Hepatocyte (in vitro differentiated cells): ENCODE measurements around the gene MRPL14. TPM values are rescaled to one million over a fixed set of nuclear protein-coding genes. Genes with fewer than 3 reads are reported as not detected.

ENCODE experiments used
- DNase-seq: peaks from one replicate; pipeline ENCODE4 v3.0.0-alpha.2; 2016; ENCODE audit warnings: low spot score
- H2AFZ ChIP-seq: fragments of 200-600 bp; sonication (generic); 2 replicates; pipeline ENCODE4 v1.6.0; 2016; ENCODE audit warnings: antibody characterized with exemption, mild to moderate bottlenecking
- H3K27ac ChIP-seq: fragments of 200-600 bp; sonication (generic); 2 replicates; pipeline ENCODE4 v1.5.1; 2016; ENCODE audit warnings: mild to moderate bottlenecking
- H3K27me3 ChIP-seq: fragments of 200-600 bp; sonication (generic); 2 replicates; pipeline ENCODE4 v1.6.1; 2016
- H3K36me3 ChIP-seq: fragments of 200-600 bp; sonication (generic); replicated peaks from 2 replicates; pipeline ENCODE4 v1.5.1; 2016; ENCODE audit warnings: low read depth; ENCODE audit not compliant: insufficient read depth
- H3K4me1 ChIP-seq: fragments of 200-600 bp; sonication (generic); 2 replicates; pipeline ENCODE4 v1.5.1; 2016; ENCODE audit warnings: mild to moderate bottlenecking, moderate library complexity; ENCODE audit not compliant: insufficient read depth
- H3K4me2 ChIP-seq: fragments of 200-600 bp; sonication (generic); 2 replicates; pipeline ENCODE4 v1.6.0; 2016
- H3K4me3 ChIP-seq: fragments of 200-600 bp; sonication (generic); 2 replicates; pipeline ENCODE4 v1.5.1; 2016; ENCODE audit warnings: mild to moderate bottlenecking
- H3K79me2 ChIP-seq: fragments of 200-600 bp; sonication (generic); 2 replicates; pipeline ENCODE4 v1.6.0; 2017; ENCODE audit warnings: mild to moderate bottlenecking
- H3K9me2 ChIP-seq: fragments of 200-600 bp; sonication (generic); replicated peaks from 2 replicates; pipeline ENCODE4 v1.6.0; 2017; ENCODE audit warnings: mild to moderate bottlenecking; ENCODE audit not compliant: insufficient read depth
- H3K9me3 ChIP-seq: fragments of 200-600 bp; sonication (generic); 2 replicates; pipeline ENCODE4 v1.5.1; 2016; ENCODE audit warnings: low read depth, mild to moderate bottlenecking
- H4K20me1 ChIP-seq: fragments of 200-600 bp; sonication (generic); 2 replicates; pipeline ENCODE4 v1.6.0; 2016; ENCODE audit warnings: mild to moderate bottlenecking; ENCODE audit not compliant: insufficient read depth, poor library complexity, severe bottlenecking
- CTCF ChIP-seq: fragments of 200-600 bp; sonication (generic); IDR thresholded peaks from 2 replicates; pipeline ENCODE4 v1.5.1; 2016; ENCODE audit warnings: antibody characterized with exemption, mild to moderate bottlenecking; ENCODE audit not compliant: poor library complexity
- EZH2 ChIP-seq: fragments of 200-600 bp; sonication (generic); IDR thresholded peaks from 2 replicates; pipeline ENCODE4 v1.6.1; 2016; ENCODE audit warnings: antibody characterized with exemption, mild to moderate bottlenecking, borderline replicate concordance
- EZH2phosphoT487 ChIP-seq: fragments of 200-600 bp; sonication (generic); IDR thresholded peaks from one replicate; pipeline ENCODE4 v1.6.1; 2018; ENCODE audit warnings: antibody characterized with exemption, mild to moderate bottlenecking, low read depth, moderate library complexity; ENCODE audit not compliant: unreplicated experiment, severe bottlenecking
- WGBS: methylation state at CpG from one replicate; pipeline ENCODE4 v1.1.6; 2016; ENCODE audit warnings: low lambda C conversion rate; ENCODE audit errors: missing lambda C conversion rate; 5-methylcytosine and 5-hydroxymethylcytosine counted together
- polyA plus RNA-seq: library from polyadenylated mRNA; unstranded; fragments of >200 nt; fragmentation: Nextera tagmentation; extraction: Ambion mirVana; gene quantifications from 2 replicates; pipeline ENCODE4 v1.2.1, GENCODE V29; 2016
- total RNA-seq: library from RNA; depleted of rRNA; stranded (reverse); fragments of >200 nt; gene quantifications from 2 replicates; pipeline ENCODE4 v1.2.3, GENCODE V29; 2014

The MRPL14 gene
- total and polyA plus RNA-seq, 2 experiments from 2014 or later: 58.3 to 124 TPM

- H3K36me3 ChIP-seq: no peaks in the 10 kb centered on the region
- H3K27ac ChIP-seq: peak overlapping the region; percentile 93
- peaks cover 69% of the 10 kb centered on the region for H3K79me2 ChIP-seq
- H3K9me2 ChIP-seq: no peaks in the 10 kb centered on the region
- peaks cover 27% of the 10 kb centered on the region for H3K4me1 ChIP-seq
- H2AFZ ChIP-seq: no peak overlapping the region
- H4K20me1 ChIP-seq: peaks cover 8% of the 10 kb centered on the region
- no peak overlapping the region for H3K4me3 ChIP-seq
- peak overlapping the region; percentile 31 for H3K4me2 ChIP-seq
- no peaks in the 10 kb centered on the region for H3K9me3 ChIP-seq
- WGBS: 76% methylated on average over 6 of the region's 6 CpGs
- DNase-seq: peak; percentile 73
- TF ChIP-seq CTCF: no peak
- no peak for TF ChIP-seq EZH2
- TF ChIP-seq EZH2phosphoT487: no peak
- no peaks in the 10 kb centered on the region for H3K27me3 ChIP-seq
Measured at GRCh38 chr6:44111434-44112417, 15.5 kb downstream of the MRPL14 start.

- TF ChIP-seq CTCF (no peak), EZH2phosphoT487 (no peak), EZH2 (no peak)
- Histone ChIP-seq H2AFZ (no peak overlapping the region), H3K4me2 (peak overlapping the region; percentile 31), H3K27me3 (no peaks in the 10 kb centered on the region), H3K4me3 (no peak overlapping the region), H3K36me3 (no peaks in the 10 kb centered on the region), H3K9me3 (no peaks in the 10 kb centered on the region), H3K79me2 (peaks cover 69% of the 10 kb centered on the region), H3K9me2 (no peaks in the 10 kb centered on the region), H4K20me1 (peaks cover 4% of the 10 kb centered on the region), H3K27ac (peak overlapping the region; percentile 93), H3K4me1 (peaks cover 21% of the 10 kb centered on the region)
- DNase-seq: no peak
- WGBS: 100% methylated on average over 3 of the region's 3 CpGs
Measured at GRCh38 chr6:44110966-44111365, 16.3 kb downstream of the MRPL14 start.

- H3K4me1 ChIP-seq: peaks cover 21% of the 10 kb centered on the region
- H3K36me3 ChIP-seq: no peaks in the 10 kb centered on the region
Measured at GRCh38 chr6:44110005-44110676, 17.1 kb downstream of the MRPL14 start.

More at GRCh38 chr6:44110005-44110676, 17.1 kb downstream of the MRPL14 start:
- H2AFZ ChIP-seq: no peak overlapping the region
- 96% methylated on average over 6 of the region's 6 CpGs for WGBS
- DNase-seq: no peak
- no peaks in the 10 kb centered on the region for H3K9me3 ChIP-seq
- no peak overlapping the region for H3K4me2 ChIP-seq
- TF ChIP-seq EZH2 (no peak), EZH2phosphoT487 (no peak), CTCF (no peak)
- H3K27me3 ChIP-seq: no peaks in the 10 kb centered on the region
- H3K4me3 ChIP-seq: no peak overlapping the region
- H3K27ac ChIP-seq: peak overlapping the region; percentile 93
- peaks cover under 1% of the 10 kb centered on the region for H4K20me1 ChIP-seq
- no peaks in the 10 kb centered on the region for H3K9me2 ChIP-seq
- H3K79me2 ChIP-seq: peaks cover 64% of the 10 kb centered on the region
